GM12878 (cell line): Measurements from ENCODE around the gene SNX17. TPM values are rescaled to one million over a fixed set of nuclear protein-coding genes. Genes with fewer than 3 reads are reported as not detected.

Experiments
- BACH1 ChIP-seq: fragments of 450-650 bp; IDR thresholded peaks from 2 replicates; pipeline ENCODE4 v1.6.1; 2017; ENCODE audit warnings: mild to moderate bottlenecking, borderline replicate concordance
- ZNF622 ChIP-seq: fragments of 450-650 bp; IDR thresholded peaks from 2 replicates; pipeline ENCODE4 v1.6.1; 2017; ENCODE audit warnings: mild to moderate bottlenecking, inconsistent platforms
- polyA plus RNA-seq, 11 experiments: library from polyadenylated mRNA; depleted of rRNA in 4 of 11; unstranded in 6 of 11; stranded (reverse) in 5 of 11; fragments of >200 nt; fragmentation: Nextera tagmentation in 4 of 11; fragmentation: Illumina TruSeq in 1 of 11; extraction: Ambion mirVana in 4 of 11; extraction: Trizol in 1 of 11; gene quantifications; 1 replicate in 1 of 11; 2 replicates in 10 of 11; pipeline versions ENCODE4 v1.2.1 to v1.2.3, GENCODE V29; 2011 to 2016; ENCODE audit warnings: inconsistent platforms in 2 of 11, missing spikeins in 2 of 11, low read depth in 1 of 11
- total RNA-seq, 4 experiments: library from RNA; depleted of rRNA in 3 of 4; stranded (reverse); fragments of >200 nt in 3 of 4; fragmentation: Illumina TruSeq in 1 of 4; extraction: Trizol in 1 of 4; gene quantifications; 2 replicates each; pipeline versions ENCODE4 v1.2.1 to v1.2.3, GENCODE V29; 2013 to 2021
- TF ChIP-seq, protein P1 (sequence below): fragments of 450-650 bp; formaldehyde crosslinking; IDR thresholded peaks from 2 replicates; pipeline ENCODE4 v1.4.0; 2020; ENCODE audit warnings: mild to moderate bottlenecking, moderate library complexity
- TF ChIP-seq, protein P2 (sequence below): fragments of 450-650 bp; IDR thresholded peaks from 2 replicates; pipeline ENCODE4 v1.6.1; 2017; ENCODE audit warnings: mild to moderate bottlenecking, low read depth, inconsistent platforms; ENCODE audit not compliant: poor library complexity, severe bottlenecking
- TF ChIP-seq, protein P3 (sequence below): fragments of 450-650 bp; IDR thresholded peaks from 2 replicates; pipeline ENCODE4 v1.6.1; 2017; ENCODE audit warnings: low read depth, mild to moderate bottlenecking, moderate library complexity

The SNX17 gene
- total and polyA plus RNA-seq, 10 of the 15 experiments (the other 5 are each of a cell fraction or from before 2014, with no cell fraction given) = 6.5 to 116 (median 84.4) TPM

DNA sequence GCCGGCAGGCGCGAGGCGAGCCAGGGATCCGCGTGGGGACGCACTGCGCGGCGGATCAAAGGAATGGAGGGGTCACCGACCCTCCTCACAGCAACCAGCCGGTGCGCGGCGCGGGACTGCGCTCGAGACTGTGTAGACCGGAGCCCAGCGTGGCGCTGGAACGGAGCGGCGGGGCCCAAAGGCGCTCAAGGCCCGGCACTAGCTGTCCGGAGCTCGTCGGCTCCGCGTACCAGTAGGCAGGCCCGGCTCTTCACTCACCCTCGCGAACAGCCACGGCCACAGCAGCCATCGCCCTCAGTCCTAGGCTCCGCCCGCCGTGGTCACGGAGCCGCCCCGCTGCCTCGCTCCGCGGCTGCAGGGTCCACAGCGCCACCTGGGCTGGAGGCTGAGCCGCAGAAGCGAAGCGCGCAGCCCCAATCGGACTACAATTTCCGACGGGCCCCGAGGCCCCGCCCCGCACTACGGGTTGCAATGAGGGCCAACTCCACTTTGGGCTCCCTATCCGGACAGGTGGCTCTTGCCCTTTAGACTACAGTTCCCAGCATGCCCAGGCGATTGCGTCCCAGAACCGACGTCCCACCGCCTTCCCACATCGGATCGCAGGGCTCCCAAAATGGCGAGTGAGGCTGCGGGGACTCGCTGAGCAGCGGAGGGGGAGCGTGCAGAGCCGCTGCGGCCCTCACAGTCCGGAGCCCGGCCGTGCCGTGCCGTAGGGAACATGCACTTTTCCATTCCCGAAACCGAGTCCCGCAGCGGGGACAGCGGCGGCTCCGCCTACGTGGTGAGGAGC is at the start of gene SNX17, which contains the start of gene EIF2B4 (continued):
- TF ChIP-seq, protein P1, sequence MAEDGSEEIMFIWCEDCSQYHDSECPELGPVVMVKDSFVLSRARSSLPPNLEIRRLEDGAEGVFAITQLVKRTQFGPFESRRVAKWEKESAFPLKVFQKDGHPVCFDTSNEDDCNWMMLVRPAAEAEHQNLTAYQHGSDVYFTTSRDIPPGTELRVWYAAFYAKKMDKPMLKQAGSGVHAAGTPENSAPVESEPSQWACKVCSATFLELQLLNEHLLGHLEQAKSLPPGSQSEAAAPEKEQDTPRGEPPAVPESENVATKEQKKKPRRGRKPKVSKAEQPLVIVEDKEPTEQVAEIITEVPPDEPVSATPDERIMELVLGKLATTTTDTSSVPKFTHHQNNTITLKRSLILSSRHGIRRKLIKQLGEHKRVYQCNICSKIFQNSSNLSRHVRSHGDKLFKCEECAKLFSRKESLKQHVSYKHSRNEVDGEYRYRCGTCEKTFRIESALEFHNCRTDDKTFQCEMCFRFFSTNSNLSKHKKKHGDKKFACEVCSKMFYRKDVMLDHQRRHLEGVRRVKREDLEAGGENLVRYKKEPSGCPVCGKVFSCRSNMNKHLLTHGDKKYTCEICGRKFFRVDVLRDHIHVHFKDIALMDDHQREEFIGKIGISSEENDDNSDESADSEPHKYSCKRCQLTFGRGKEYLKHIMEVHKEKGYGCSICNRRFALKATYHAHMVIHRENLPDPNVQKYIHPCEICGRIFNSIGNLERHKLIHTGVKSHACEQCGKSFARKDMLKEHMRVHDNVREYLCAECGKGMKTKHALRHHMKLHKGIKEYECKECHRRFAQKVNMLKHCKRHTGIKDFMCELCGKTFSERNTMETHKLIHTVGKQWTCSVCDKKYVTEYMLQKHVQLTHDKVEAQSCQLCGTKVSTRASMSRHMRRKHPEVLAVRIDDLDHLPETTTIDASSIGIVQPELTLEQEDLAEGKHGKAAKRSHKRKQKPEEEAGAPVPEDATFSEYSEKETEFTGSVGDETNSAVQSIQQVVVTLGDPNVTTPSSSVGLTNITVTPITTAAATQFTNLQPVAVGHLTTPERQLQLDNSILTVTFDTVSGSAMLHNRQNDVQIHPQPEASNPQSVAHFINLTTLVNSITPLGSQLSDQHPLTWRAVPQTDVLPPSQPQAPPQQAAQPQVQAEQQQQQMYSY (CRISPR knock-in tag) = no peak
- TF ChIP-seq BACH1 = peak; percentile 93
- TF ChIP-seq, protein P2, sequence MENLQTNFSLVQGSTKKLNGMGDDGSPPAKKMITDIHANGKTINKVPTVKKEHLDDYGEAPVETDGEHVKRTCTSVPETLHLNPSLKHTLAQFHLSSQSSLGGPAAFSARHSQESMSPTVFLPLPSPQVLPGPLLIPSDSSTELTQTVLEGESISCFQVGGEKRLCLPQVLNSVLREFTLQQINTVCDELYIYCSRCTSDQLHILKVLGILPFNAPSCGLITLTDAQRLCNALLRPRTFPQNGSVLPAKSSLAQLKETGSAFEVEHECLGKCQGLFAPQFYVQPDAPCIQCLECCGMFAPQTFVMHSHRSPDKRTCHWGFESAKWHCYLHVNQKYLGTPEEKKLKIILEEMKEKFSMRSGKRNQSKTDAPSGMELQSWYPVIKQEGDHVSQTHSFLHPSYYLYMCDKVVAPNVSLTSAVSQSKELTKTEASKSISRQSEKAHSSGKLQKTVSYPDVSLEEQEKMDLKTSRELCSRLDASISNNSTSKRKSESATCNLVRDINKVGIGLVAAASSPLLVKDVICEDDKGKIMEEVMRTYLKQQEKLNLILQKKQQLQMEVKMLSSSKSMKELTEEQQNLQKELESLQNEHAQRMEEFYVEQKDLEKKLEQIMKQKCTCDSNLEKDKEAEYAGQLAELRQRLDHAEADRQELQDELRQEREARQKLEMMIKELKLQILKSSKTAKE = no peak
- no peak for TF ChIP-seq ZNF622
- TF ChIP-seq, protein P3, sequence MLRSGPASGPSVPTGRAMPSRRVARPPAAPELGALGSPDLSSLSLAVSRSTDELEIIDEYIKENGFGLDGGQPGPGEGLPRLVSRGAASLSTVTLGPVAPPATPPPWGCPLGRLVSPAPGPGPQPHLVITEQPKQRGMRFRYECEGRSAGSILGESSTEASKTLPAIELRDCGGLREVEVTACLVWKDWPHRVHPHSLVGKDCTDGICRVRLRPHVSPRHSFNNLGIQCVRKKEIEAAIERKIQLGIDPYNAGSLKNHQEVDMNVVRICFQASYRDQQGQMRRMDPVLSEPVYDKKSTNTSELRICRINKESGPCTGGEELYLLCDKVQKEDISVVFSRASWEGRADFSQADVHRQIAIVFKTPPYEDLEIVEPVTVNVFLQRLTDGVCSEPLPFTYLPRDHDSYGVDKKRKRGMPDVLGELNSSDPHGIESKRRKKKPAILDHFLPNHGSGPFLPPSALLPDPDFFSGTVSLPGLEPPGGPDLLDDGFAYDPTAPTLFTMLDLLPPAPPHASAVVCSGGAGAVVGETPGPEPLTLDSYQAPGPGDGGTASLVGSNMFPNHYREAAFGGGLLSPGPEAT = peak; percentile 85; the same call in 1 of the 2 replicates
